Mesenchymal stem cell (in vitro differentiated cells and primary cell): ENCODE data around the gene CERK.

Experiments used
- DNase-seq: peaks from one replicate; pipeline ENCODE4 v3.0.0-alpha.2; 2013
- H2AFZ ChIP-seq: one replicate; pipeline ENCODE4 v1.6.1; 2013; ENCODE audit warnings: low read depth, mild to moderate bottlenecking, control low read depth, inconsistent platforms, low read length, moderate library complexity
- H2AK5ac ChIP-seq: 2 replicates; pipeline ENCODE4 v1.6.1; 2013; ENCODE audit warnings: low read length, moderate library complexity, mild to moderate bottlenecking, inconsistent platforms; ENCODE audit not compliant: severe bottlenecking
- H2BK120ac ChIP-seq: one replicate; pipeline ENCODE4 v1.6.1; 2013; ENCODE audit warnings: low read depth, mild to moderate bottlenecking, inconsistent platforms, low read length, moderate library complexity
- H2BK12ac ChIP-seq, 2 experiments: one replicate each; pipeline ENCODE4 v1.6.1; 2013; ENCODE audit warnings: inconsistent platforms in 2 of 2, low read length in 2 of 2, mild to moderate bottlenecking in 2 of 2, moderate library complexity in 2 of 2, control low read depth in 1 of 2
- H2BK15ac ChIP-seq: one replicate; pipeline ENCODE4 v1.6.1; 2013; ENCODE audit warnings: mild to moderate bottlenecking, low read depth, inconsistent platforms; ENCODE audit not compliant: poor library complexity, severe bottlenecking
- H2BK5ac ChIP-seq: 2 replicates; pipeline ENCODE4 v1.6.1; 2013; ENCODE audit warnings: low read depth, mild to moderate bottlenecking, low read length, control low read depth, inconsistent platforms; ENCODE audit not compliant: poor library complexity, severe bottlenecking
- H3K14ac ChIP-seq, 2 experiments: one replicate each; pipeline ENCODE4 v1.6.1; 2013; ENCODE audit warnings: inconsistent platforms in 2 of 2, low read length in 2 of 2, control low read depth in 1 of 2, mild to moderate bottlenecking in 1 of 2, moderate library complexity in 1 of 2
- H3K18ac ChIP-seq, 2 experiments: one replicate each; pipeline ENCODE4 v1.6.1; 2013; ENCODE audit warnings: inconsistent platforms in 2 of 2, low read length in 2 of 2, control low read depth in 1 of 2, low read depth in 1 of 2, mild to moderate bottlenecking in 1 of 2
- H3K23ac ChIP-seq, 2 experiments: one replicate each; pipeline ENCODE4 v1.6.1; 2013; ENCODE audit warnings: inconsistent platforms in 2 of 2, low read length in 2 of 2, mild to moderate bottlenecking in 2 of 2, moderate library complexity in 2 of 2, control low read depth in 1 of 2
- H3K27ac ChIP-seq: 2 replicates; pipeline ENCODE4 v1.5.1; 2013; ENCODE audit warnings: mild to moderate bottlenecking, moderate library complexity, low read length, control low read depth, inconsistent platforms; ENCODE audit not compliant: poor library complexity, severe bottlenecking
- H3K27me3 ChIP-seq, 2 experiments: 2 replicates each; pipeline versions ENCODE4 v1.6.1 to v1.7.0; 2013; ENCODE audit warnings: low read length in 2 of 2, mild to moderate bottlenecking in 2 of 2, moderate library complexity in 2 of 2, control low read depth in 1 of 2, inconsistent platforms in 1 of 2; ENCODE audit not compliant: control insufficient read depth in 1 of 2, insufficient read depth in 1 of 2
- H3K36me3 ChIP-seq, 2 experiments: 2 replicates each; pipeline versions ENCODE4 v1.6.1 to v1.7.0; 2013; ENCODE audit warnings: low read length in 2 of 2, control low read depth in 1 of 2, inconsistent platforms in 1 of 2, low read depth in 1 of 2, mild to moderate bottlenecking in 1 of 2; ENCODE audit not compliant: insufficient read depth in 2 of 2, control insufficient read depth in 1 of 2
- H3K4ac ChIP-seq, 2 experiments: one replicate each; pipeline ENCODE4 v1.6.1; 2013; ENCODE audit warnings: inconsistent platforms in 2 of 2, low read length in 2 of 2, mild to moderate bottlenecking in 2 of 2, moderate library complexity in 2 of 2, control low read depth in 1 of 2, low read depth in 1 of 2
- H3K4me1 ChIP-seq: 2 replicates; pipeline ENCODE4 v1.6.1; 2013; ENCODE audit warnings: low read depth, low read length, control low read depth; ENCODE audit not compliant: control insufficient read depth, insufficient read depth
- H3K4me2 ChIP-seq: 2 replicates; pipeline ENCODE4 v1.6.1; 2013; ENCODE audit warnings: low read length, mild to moderate bottlenecking, inconsistent platforms; ENCODE audit not compliant: poor library complexity, severe bottlenecking
- H3K4me3 ChIP-seq, 2 experiments: 2 replicates each; pipeline versions ENCODE4 v1.5.1 to v1.7.0; 2013; ENCODE audit warnings: low read length in 2 of 2, mild to moderate bottlenecking in 2 of 2, control low read depth in 1 of 2, low read depth in 1 of 2; ENCODE audit not compliant: insufficient read depth in 1 of 2
- H3K79me1 ChIP-seq: replicated peaks from 2 replicates; pipeline ENCODE4 v1.6.1; 2013; ENCODE audit warnings: mild to moderate bottlenecking, control low read depth, low read length, inconsistent platforms; ENCODE audit not compliant: poor library complexity, severe bottlenecking
- H3K9ac ChIP-seq: 2 replicates; pipeline ENCODE4 v1.7.0; 2013; ENCODE audit warnings: mild to moderate bottlenecking, low read length, moderate library complexity
- H3K9me3 ChIP-seq: 2 replicates; pipeline ENCODE4 v1.7.0; 2013; ENCODE audit warnings: mild to moderate bottlenecking, low read length; ENCODE audit not compliant: control insufficient read depth
- H4K8ac ChIP-seq: one replicate; pipeline ENCODE4 v1.6.1; 2013; ENCODE audit warnings: inconsistent platforms, mild to moderate bottlenecking, low read length, moderate library complexity
- H4K91ac ChIP-seq: one replicate; pipeline ENCODE4 v1.6.1; 2013; ENCODE audit warnings: mild to moderate bottlenecking, low read length, inconsistent platforms
- WGBS: methylation state at CpG from one replicate; pipeline ENCODE4 v1.1.7; 2013; ENCODE audit warnings: mixed read lengths; 5-methylcytosine and 5-hydroxymethylcytosine counted together

Gene CERK

GRCh38 chr22:46665751-46666280, 72.2 kb downstream of the CERK start:
- no peak overlapping the region for H3K4me2 ChIP-seq
- WGBS, result 90% methylated on average over 18 of the region's 18 CpGs
- H3K36me3 ChIP-seq, result peaks cover 48 to 82% of the 10 kb centered on the region in 2 experiments
- no peak overlapping the region for H2AFZ ChIP-seq
- no peak overlapping the region for H2AK5ac ChIP-seq
- H4K91ac ChIP-seq, result no peak overlapping the region
- no peak overlapping the region for H2BK15ac ChIP-seq
- H2BK12ac ChIP-seq, result no peak overlapping the region
- no peak for DNase-seq
- H3K14ac ChIP-seq, result no peak overlapping the region
- no peak overlapping the region for H4K8ac ChIP-seq
- no peak overlapping the region for H3K18ac ChIP-seq
- no peak overlapping the region for H3K9ac ChIP-seq
- no peak overlapping the region for H2BK5ac ChIP-seq
- H3K79me1 ChIP-seq, result peaks cover 5% of the 10 kb centered on the region
- no peaks in the 10 kb centered on the region for H3K9me3 ChIP-seq
- no peak overlapping the region for H2BK120ac ChIP-seq
- H3K23ac ChIP-seq, result no peak overlapping the region
- H3K27ac ChIP-seq, result no peak overlapping the region
- H3K4ac ChIP-seq, result no peak overlapping the region
- no peak overlapping the region for H3K4me3 ChIP-seq
- peaks cover 14% of the 10 kb centered on the region for H3K4me1 ChIP-seq
- H3K27me3 ChIP-seq, result no peaks in the 10 kb centered on the region

DNA sequence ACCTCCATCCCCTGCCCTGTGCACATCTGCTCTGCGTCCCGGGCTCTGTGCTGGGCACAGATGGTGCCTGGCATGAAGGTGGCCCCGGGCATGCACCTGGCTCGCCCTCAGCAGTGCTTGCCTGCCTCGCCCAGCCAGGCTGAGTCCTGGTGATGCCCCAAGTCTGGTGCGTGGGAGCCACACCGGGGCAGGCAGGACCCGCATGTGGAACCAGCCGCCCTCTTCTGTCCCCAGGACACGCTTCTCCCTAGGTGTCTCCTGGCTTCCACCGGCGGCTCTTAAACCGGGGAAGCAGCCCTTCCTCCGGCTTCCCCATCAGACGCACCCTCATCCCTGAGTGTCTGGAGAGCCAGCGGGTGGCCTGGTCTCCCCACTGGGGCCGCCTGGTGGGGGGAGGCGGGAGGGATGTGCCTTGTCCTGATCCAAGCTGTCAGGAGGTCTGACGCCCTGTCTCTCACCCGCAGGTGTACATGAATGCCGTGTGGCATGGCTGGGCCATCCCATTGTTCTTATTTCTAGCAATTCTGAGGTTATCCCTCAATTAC, 72.8 kb downstream of the CERK start:
- Histone ChIP-seq H2AFZ (no peak overlapping the region), H4K91ac (no peak overlapping the region), H3K4me1 (peaks cover 11% of the 10 kb centered on the region), H3K4ac (no peak overlapping the region), H3K27me3 (no peaks in the 10 kb centered on the region), H3K27ac (no peak overlapping the region), H3K23ac (no peak overlapping the region), H2BK5ac (no peak overlapping the region), H3K9ac (no peak overlapping the region), H4K8ac (no peak overlapping the region), H3K79me1 (peaks cover 5% of the 10 kb centered on the region), H3K36me3 (peaks cover 46 to 80% of the 10 kb centered on the region in 2 experiments), H2BK120ac (no peak overlapping the region), H3K4me3 (no peak overlapping the region), H3K9me3 (no peaks in the 10 kb centered on the region), H3K14ac (peak overlapping the region in 1 of 2 experiments; percentile 44), H3K4me2 (no peak overlapping the region), H3K18ac (no peak overlapping the region), H2BK12ac (no peak overlapping the region), H2AK5ac (no peak overlapping the region), H2BK15ac (no peak overlapping the region)
- no peak for DNase-seq
- WGBS, result 94% methylated on average over 21 of the region's 21 CpGs

GRCh38 chr22:46664301-46664855, 73.7 kb downstream of the CERK start:
- Histone ChIP-seq H3K36me3 (peaks cover 45 to 85% of the 10 kb centered on the region in 2 experiments), H3K9ac (no peak overlapping the region), H2BK120ac (no peak overlapping the region), H3K14ac (peak overlapping the region in 1 of 2 experiments; percentile 44), H2AK5ac (no peak overlapping the region), H4K8ac (no peak overlapping the region), H3K79me1 (peaks cover 5% of the 10 kb centered on the region), H3K23ac (no peak overlapping the region), H3K9me3 (no peaks in the 10 kb centered on the region), H3K27me3 (no peaks in the 10 kb centered on the region), H2BK15ac (no peak overlapping the region), H3K4ac (no peak overlapping the region), H2AFZ (no peak overlapping the region), H2BK12ac (no peak overlapping the region), H2BK5ac (no peak overlapping the region), H3K18ac (no peak overlapping the region), H4K91ac (no peak overlapping the region), H3K4me2 (no peak overlapping the region), H3K4me1 (peaks cover 6% of the 10 kb centered on the region), H3K4me3 (no peak overlapping the region), H3K27ac (no peak overlapping the region)
- 88% methylated on average over 13 of the region's 13 CpGs for WGBS
- no peak for DNase-seq

GRCh38 chr22:46663436-46664100, 74.5 kb downstream of the CERK start:
- H2BK5ac ChIP-seq, result no peak overlapping the region
- H3K23ac ChIP-seq, result no peak overlapping the region
- peaks cover 5% of the 10 kb centered on the region for H3K79me1 ChIP-seq
- no peaks in the 10 kb centered on the region for H3K27me3 ChIP-seq
- no peak overlapping the region for H4K91ac ChIP-seq
- H3K4ac ChIP-seq, result no peak overlapping the region
- no peak overlapping the region for H2BK120ac ChIP-seq
- no peak overlapping the region for H2BK15ac ChIP-seq
- no peak overlapping the region for H3K27ac ChIP-seq
- no peak overlapping the region for H2BK12ac ChIP-seq
- H4K8ac ChIP-seq, result no peak overlapping the region
- DNase-seq, result no peak
- no peak overlapping the region for H3K9ac ChIP-seq
- H2AFZ ChIP-seq, result no peak overlapping the region
- H3K9me3 ChIP-seq, result no peaks in the 10 kb centered on the region
- H3K14ac ChIP-seq, result no peak overlapping the region
- WGBS, result 94% methylated on average over 28 of the region's 28 CpGs
- H3K4me2 ChIP-seq, result no peak overlapping the region
- H2AK5ac ChIP-seq, result no peak overlapping the region
- no peak overlapping the region for H3K18ac ChIP-seq
- H3K4me1 ChIP-seq, result peaks cover 6% of the 10 kb centered on the region
- H3K4me3 ChIP-seq, result no peak overlapping the region
- H3K36me3 ChIP-seq, result peaks cover 37 to 85% of the 10 kb centered on the region in 2 experiments
